ENCODE data around the gene CDC45.

The CDC45 gene

GRCh38 chr22:19456541-19456940 lies 23.2 kb upstream of the CDC45 start:
- Histone ChIP-seq H3K9me3 (no peaks in the 10 kb centered on the region), H3K36me3 (peaks cover 99% of the 10 kb centered on the region), H3K27me3 (no peaks in the 10 kb centered on the region), H3K4me3 (ENCODE audit: low read depth in 1 of 2, low read length in 1 of 2) (no peak overlapping the region), H3K27ac (no peak overlapping the region), H3K4me1 (ENCODE audit: control insufficient read depth in 1 of 2, insufficient read depth in 1 of 2, low read depth in 1 of 2, low read length in 1 of 2) (no peaks in the 10 kb centered on the region)
- no peak for TF ChIP-seq CTCF (IDR thresholded peaks at IDR 0.05)

DNA sequence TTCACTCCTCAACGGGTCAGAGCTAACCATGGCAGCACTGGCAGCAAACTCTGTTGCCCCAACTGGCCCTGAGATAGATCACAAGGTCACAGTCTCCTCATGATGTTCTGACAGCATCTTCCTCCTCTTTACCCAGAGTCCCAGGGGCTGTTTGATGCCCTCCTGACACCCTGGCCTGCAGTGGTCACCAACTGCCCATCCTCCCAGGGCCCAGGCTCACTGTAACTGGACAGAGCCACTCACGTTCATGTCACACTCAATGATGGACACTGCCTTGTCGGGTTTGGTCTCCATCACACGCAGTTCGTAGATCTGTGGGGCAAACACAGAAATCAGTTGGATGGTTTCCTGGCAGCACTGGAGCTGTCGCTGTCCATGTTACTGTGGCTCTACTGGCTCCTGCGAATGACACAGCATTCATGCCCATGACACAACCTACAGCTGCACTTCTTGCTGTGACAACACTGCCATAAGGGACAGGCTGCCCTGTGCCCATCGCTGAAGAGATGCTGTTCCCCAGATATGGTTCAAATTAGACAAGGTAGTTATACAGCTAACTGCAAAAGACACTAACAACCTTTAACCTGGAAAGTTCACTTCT lies 21.8 kb upstream of the CDC45 start:
- H3K4me3 ChIP-seq (ENCODE audit: low read depth in 1 of 2, low read length in 1 of 2), result no peak overlapping the region
- no peak overlapping the region for H3K27ac ChIP-seq
- H3K27me3 ChIP-seq, result no peaks in the 10 kb centered on the region
- no peaks in the 10 kb centered on the region for H3K9me3 ChIP-seq
- H3K36me3 ChIP-seq, result peaks cover 96% of the 10 kb centered on the region
- TF ChIP-seq CTCF (IDR thresholded peaks at IDR 0.05), result no peak
- H3K4me1 ChIP-seq (ENCODE audit: control insufficient read depth in 1 of 2, insufficient read depth in 1 of 2, low read depth in 1 of 2, low read length in 1 of 2), result no peaks in the 10 kb centered on the region

DNA sequence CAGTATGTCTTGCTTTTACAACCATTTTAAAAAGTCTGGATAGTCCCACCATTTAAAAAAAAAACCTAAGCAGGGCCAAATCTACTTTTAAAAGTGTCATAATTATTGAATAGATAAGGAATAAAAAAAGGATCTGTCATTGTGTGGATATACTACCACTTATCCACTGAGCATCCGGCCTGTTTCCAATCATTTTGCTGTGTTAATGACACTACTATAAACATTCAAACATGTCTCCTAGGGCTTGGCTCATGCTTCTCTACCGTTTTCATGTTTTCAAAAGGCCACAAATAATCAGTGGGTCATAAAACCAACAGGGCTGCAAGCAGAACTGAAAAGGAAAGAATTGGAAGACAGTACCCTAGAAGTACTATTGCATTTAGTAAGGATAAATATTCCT lies 19.7 kb upstream of the CDC45 start:
- Histone ChIP-seq H3K4me3 (ENCODE audit: low read depth in 1 of 2, low read length in 1 of 2) (no peak overlapping the region), H3K36me3 (peaks cover 95% of the 10 kb centered on the region)
- TF ChIP-seq CTCF (IDR thresholded peaks at IDR 0.05), result no peak

GRCh38 chr22:19461506-19461905 lies 18.2 kb upstream of the CDC45 start:
- Histone ChIP-seq H3K27ac (no peak overlapping the region), H3K9me3 (no peaks in the 10 kb centered on the region), H3K4me3 (ENCODE audit: low read depth in 1 of 2, low read length in 1 of 2) (no peak overlapping the region), H3K4me1 (ENCODE audit: control insufficient read depth in 1 of 2, insufficient read depth in 1 of 2, low read depth in 1 of 2, low read length in 1 of 2) (no peaks in the 10 kb centered on the region), H3K36me3 (peaks cover 95% of the 10 kb centered on the region), H3K27me3 (no peaks in the 10 kb centered on the region)
- TF ChIP-seq CTCF (IDR thresholded peaks at IDR 0.05), result no peak

More for the DNA sequence above, 19.7 kb upstream of the CDC45 start:
- Histone ChIP-seq H3K9me3 (no peaks in the 10 kb centered on the region), H3K4me1 (ENCODE audit: control insufficient read depth in 1 of 2, insufficient read depth in 1 of 2, low read depth in 1 of 2, low read length in 1 of 2) (no peaks in the 10 kb centered on the region), H3K27ac (no peak overlapping the region), H3K27me3 (no peaks in the 10 kb centered on the region)

GRCh38 chr22:19463008-19463407 lies 16.7 kb upstream of the CDC45 start:
- TF ChIP-seq CTCF (IDR thresholded peaks at IDR 0.05), result no peak
- H3K9me3 ChIP-seq, result no peaks in the 10 kb centered on the region

More at GRCh38 chr22:19463008-19463407, 16.7 kb upstream of the CDC45 start:
- H3K4me3 ChIP-seq (ENCODE audit: low read depth in 1 of 2, low read length in 1 of 2), result no peak overlapping the region
- no peak overlapping the region for H3K27ac ChIP-seq
- H3K36me3 ChIP-seq, result peaks cover 95% of the 10 kb centered on the region
- H3K4me1 ChIP-seq (ENCODE audit: control insufficient read depth in 1 of 2, insufficient read depth in 1 of 2, low read depth in 1 of 2, low read length in 1 of 2), result no peaks in the 10 kb centered on the region
- no peaks in the 10 kb centered on the region for H3K27me3 ChIP-seq

Measured in neutrophil (primary cell).